HepG2 (cell line): ENCODE results near the gene GDPGP1. TPM values are rescaled to one million over a fixed set of nuclear protein-coding genes. Genes with fewer than 3 reads are reported as not detected.

Experiments
- ATAC-seq: fragments of 200-7000 bp; cut with Tn5 transposase; 3 replicates; pipeline ENCODE4 v1.9.1; 2020; ENCODE audit warnings: mild to moderate bottlenecking, moderate library complexity
- BruUV-seq: library from RNA; stranded (reverse); fragments of 400-500 nt; replicated peaks from 2 replicates; lab custom pipeline; 2021; lab: Mats Ljungman, UMichigan
- CTCF ChIA-PET: fragments of 300-600 bp; formaldehyde crosslinking; extraction: SDS; loops from one replicate; lab custom pipeline; 2021; ENCODE audit warnings: low total read pairs, inconsistent platforms, low intra/inter-chr PET ratio; lab: Yijun Ruan, JAX
- POLR2A ChIA-PET: fragments of 350-600 bp; sonication (Branson Sonifier 250); formaldehyde crosslinking; loops from one replicate; lab custom pipeline; 2020; ENCODE audit warnings: antibody characterized with exemption, inconsistent platforms; lab: Yijun Ruan, JAX
- DNase-seq: peaks from one replicate; pipeline ENCODE4 v3.0.0-alpha.2; 2015; ENCODE audit warnings: low spot score
- FAIRE-seq: peaks from 3 replicates; lab custom pipeline; 2011; peaks lifted over from hg19 to GRCh38; lab: Jason Lieb, UNC
- H2AFZ ChIP-seq: one replicate; pipeline ENCODE4 v1.6.1; 2011; ENCODE audit warnings: low read length, inconsistent platforms
- H3K27ac ChIP-seq: fragments of 300-600 bp; 3 replicates; pipeline ENCODE4 v1.8.0; 2011; ENCODE audit warnings: mixed run types, mild to moderate bottlenecking, mixed read lengths, low read length, inconsistent platforms; ENCODE audit not compliant: insufficient read depth; ENCODE audit errors: extremely low read length
- H3K27me3 ChIP-seq, 2 experiments: fragments of 200-600 bp in 1 of 2; 2 replicates in 1 of 2; 3 replicates in 1 of 2; pipeline versions ENCODE4 v1.6.0 to v1.8.0; 2011; ENCODE audit warnings: low read length in 2 of 2, mild to moderate bottlenecking in 2 of 2, moderate library complexity in 2 of 2, inconsistent platforms in 1 of 2; ENCODE audit not compliant: insufficient read depth in 2 of 2, control insufficient read depth in 1 of 2
- H3K36me3 ChIP-seq, 2 experiments: fragments of 200-600 bp in 1 of 2; replicated peaks in 1 of 2; 2 replicates in 1 of 2; 3 replicates in 1 of 2; pipeline versions ENCODE4 v1.5.1 to v1.8.0; 2011; ENCODE audit warnings: low read length in 2 of 2, inconsistent platforms in 1 of 2; ENCODE audit not compliant: insufficient read depth in 2 of 2, control insufficient read depth in 1 of 2
- H3K4me1 ChIP-seq: 2 replicates; pipeline ENCODE4 v1.5.1; 2012; ENCODE audit warnings: low read length, inconsistent platforms; ENCODE audit not compliant: insufficient read depth
- H3K4me2 ChIP-seq: 2 replicates; pipeline ENCODE4 v1.6.0; 2011; ENCODE audit warnings: low read depth, low read length, inconsistent platforms
- H3K4me3 ChIP-seq, 3 experiments: fragments of 200-600 bp in 1 of 3; sonication (generic), shearing (Covaris generic) in 1 of 3; replicated peaks in 1 of 3; 2 replicates each; pipeline ENCODE4 v1.5.1; 2011 to 2016; ENCODE audit warnings: low read length in 3 of 3, inconsistent platforms in 2 of 3, low read depth in 2 of 3, mild to moderate bottlenecking in 2 of 3, control low read depth in 1 of 3, mixed read lengths in 1 of 3; ENCODE audit not compliant: insufficient read depth in 1 of 3
- H3K79me2 ChIP-seq: one replicate; pipeline ENCODE4 v1.6.1; 2011; ENCODE audit warnings: low read length, inconsistent platforms; ENCODE audit not compliant: insufficient read depth
- H3K9ac ChIP-seq: 2 replicates; pipeline ENCODE4 v1.6.0; 2011; ENCODE audit warnings: mild to moderate bottlenecking, low read depth, low read length, inconsistent platforms; ENCODE audit not compliant: insufficient read depth
- H3K9me3 ChIP-seq: 2 replicates; pipeline ENCODE4 v1.5.1; 2012; ENCODE audit warnings: mild to moderate bottlenecking, low read length
- H4K20me1 ChIP-seq: 2 replicates; pipeline ENCODE4 v1.6.0; 2011; ENCODE audit warnings: inconsistent platforms, mild to moderate bottlenecking, low read length, moderate library complexity; ENCODE audit not compliant: insufficient read depth
- BCLAF1 ChIP-seq: fragments of 450-650 bp; IDR thresholded peaks from 2 replicates; pipeline ENCODE4 v1.6.1; 2017; ENCODE audit warnings: mild to moderate bottlenecking
- POLR2A ChIP-seq, 2 experiments: IDR thresholded peaks; 2 replicates each; pipeline ENCODE4 v1.6.1; 2011; ENCODE audit warnings: low read depth in 2 of 2, low read length in 2 of 2, mild to moderate bottlenecking in 1 of 2, moderate library complexity in 1 of 2; ENCODE audit not compliant: insufficient read depth in 1 of 2
- PRDM15 ChIP-seq: sonication (generic); formaldehyde crosslinking; IDR thresholded peaks from 2 replicates; pipeline ENCODE4 v1.4.0; 2020; ENCODE audit warnings: missing genetic modification reagents
- SIX1 ChIP-seq: sonication (generic); formaldehyde crosslinking; IDR thresholded peaks from 2 replicates; pipeline ENCODE4 v1.4.0; 2020; ENCODE audit warnings: missing genetic modification reagents, borderline replicate concordance
- ZNF629 ChIP-seq: sonication (generic); formaldehyde crosslinking; conservative IDR thresholded peaks from 2 replicates; pipeline ENCODE4 v1.5.0; 2020; ENCODE audit warnings: missing genetic modification reagents
- ZNF883 ChIP-seq: sonication (generic); formaldehyde crosslinking; IDR thresholded peaks from 2 replicates; pipeline ENCODE4 v1.5.1; 2020; ENCODE audit warnings: mild to moderate bottlenecking, missing genetic modification reagents; ENCODE audit errors: not compliant biosample characterization
- WGBS: methylation state at CpG from one replicate; pipeline ENCODE4 v1.1.6; 2017; ENCODE audit warnings: low lambda C conversion rate; 5-methylcytosine and 5-hydroxymethylcytosine counted together
- in situ Hi-C: cut with HindIII; loops from 2 replicates; pipeline ENCODE4 v1.10.0; 2017; ENCODE audit warnings: low pct_unique_long_range_greater_than_20kb; ENCODE audit not compliant: extremely low pct_ligation_motif_present
- intact Hi-C: fragments of 100-400 bp; cut with micrococcal nuclease; formaldehyde crosslinking; loops from one replicate; pipeline ENCODE4 v1.10.0; 2022; ENCODE audit not compliant: unreplicated experiment
- polyA plus RNA-seq, 8 experiments: library from polyadenylated mRNA; depleted of rRNA in 3 of 8; stranded (reverse) in 7 of 8; unstranded in 1 of 8; fragments of >200 nt; fragmentation: Illumina TruSeq in 4 of 8; extraction: Trizol in 4 of 8; gene quantifications; 2 replicates each; pipeline versions ENCODE4 v1.2.1 to v1.2.3, GENCODE V29; 2011 to 2016; ENCODE audit warnings: low read depth in 4 of 8, missing spikeins in 1 of 8, mixed read lengths in 1 of 8; ENCODE audit not compliant: insufficient read depth in 1 of 8
- total RNA-seq, 5 experiments: library from RNA; depleted of rRNA; stranded (reverse); fragments of >200 nt; fragmentation: Illumina TruSeq; extraction: Trizol; gene quantifications; 2 replicates each; pipeline ENCODE4 v1.2.3, GENCODE V29; 2016; ENCODE audit warnings: low read depth in 1 of 5

GDPGP1 gene
- total and polyA plus RNA-seq, 2 of the 13 experiments (the other 11 are each of a cell fraction or from before 2014, with no cell fraction given), result 1.5 to 4.3 TPM

GRCh38 chr15:90207252-90207651 lies 26.8 kb upstream of the GDPGP1 start:
- Histone ChIP-seq H3K9me3 (no peaks in the 10 kb centered on the region), H3K79me2 (peaks cover 6% of the 10 kb centered on the region), H3K9ac (no peak overlapping the region), H3K36me3 (peaks cover 2 to 7% of the 10 kb centered on the region in 2 experiments; a peak in 2 of 5 replicates), H3K27ac (no peak overlapping the region)
- no peak for ATAC-seq
- in situ Hi-C loops, result no loop called here
- CTCF ChIA-PET, result no interaction called here
- intact Hi-C loops, result no loop called here
- WGBS, result 97% methylated on average over 4 of the region's 6 CpGs
- no TSS peak for BruUV-seq
- TF ChIP-seq SIX1 (no peak), ZNF629 (CRISPR knock-in tag) (no peak), BCLAF1 (no peak), ZNF883 (CRISPR knock-in tag) (no peak), POLR2A (IDR thresholded peaks at IDR 0.05; ENCODE audit: insufficient read depth in 1 of 2, low read depth in 2 of 2, low read length in 2 of 2) (no peak), PRDM15 (no peak)
- TF ChIP-seq, all 625 proteins: peak for 0
- POLR2A ChIA-PET, result no interaction called here
- DNase-seq, result no peak
- Histone ChIP-seq H3K4me1 (peaks cover 44% of the 10 kb centered on the region), H3K4me2 (no peak overlapping the region), H4K20me1 (peaks cover 6% of the 10 kb centered on the region; the same call in 1 of the 2 replicates), H3K27me3 (no peaks in the 10 kb centered on the region), H2AFZ (no peak overlapping the region), H3K4me3 (no peak overlapping the region)
- no peak for FAIRE-seq
